ENCODE measurements around the gene LIN7C.

Gene LIN7C

GRCh38 chr11:27496461-27496860 lies 10.1 kb downstream of the LIN7C start:
- Mint-ChIP-seq H3K27me3 (ENCODE audit: low read depth) (no peaks in the 10 kb centered on the region), H3K9me3 (no peaks in the 10 kb centered on the region), H3K36me3 (ENCODE audit: low read depth) (peaks cover 33% of the 10 kb centered on the region), H3K27ac (no peak overlapping the region), H3K4me3 (no peak overlapping the region), H3K4me1 (ENCODE audit: low read depth) (peaks cover 6% of the 10 kb centered on the region)
- DNase-seq (ENCODE audit: low spot score), result no peak

GRCh38 chr11:27495710-27496300 lies 10.8 kb downstream of the LIN7C start:
- Mint-ChIP-seq H3K9me3 (no peaks in the 10 kb centered on the region), H3K4me3 (no peak overlapping the region), H3K4me1 (ENCODE audit: low read depth) (peaks cover 6% of the 10 kb centered on the region), H3K36me3 (ENCODE audit: low read depth) (peaks cover 34% of the 10 kb centered on the region), H3K27ac (no peak overlapping the region), H3K27me3 (ENCODE audit: low read depth) (no peaks in the 10 kb centered on the region)
- DNase-seq (ENCODE audit: low spot score), result no peak

- H3K9me3 Mint-ChIP-seq, result no peaks in the 10 kb centered on the region
- H3K27ac Mint-ChIP-seq, result no peak overlapping the region
- H3K27me3 Mint-ChIP-seq (ENCODE audit: low read depth), result no peaks in the 10 kb centered on the region
- no peak for DNase-seq (ENCODE audit: low spot score)
- no peak overlapping the region for H3K4me3 Mint-ChIP-seq
- H3K36me3 Mint-ChIP-seq (ENCODE audit: low read depth), result peaks cover 11% of the 10 kb centered on the region
- H3K4me1 Mint-ChIP-seq (ENCODE audit: low read depth), result no peaks in the 10 kb centered on the region
Measured at GRCh38 chr11:27489092-27489491, 17.5 kb downstream of the LIN7C start.

GRCh38 chr11:27487706-27488105 lies 18.9 kb downstream of the LIN7C start:
- Mint-ChIP-seq H3K9me3 (no peaks in the 10 kb centered on the region), H3K27ac (no peak overlapping the region), H3K27me3 (ENCODE audit: low read depth) (no peaks in the 10 kb centered on the region), H3K4me1 (ENCODE audit: low read depth) (no peaks in the 10 kb centered on the region), H3K4me3 (no peak overlapping the region), H3K36me3 (ENCODE audit: low read depth) (peaks cover 11% of the 10 kb centered on the region)
- no peak for DNase-seq (ENCODE audit: low spot score)

- Mint-ChIP-seq H3K4me3 (no peak overlapping the region), H3K9me3 (no peaks in the 10 kb centered on the region), H3K4me1 (ENCODE audit: low read depth) (no peaks in the 10 kb centered on the region), H3K27me3 (ENCODE audit: low read depth) (no peaks in the 10 kb centered on the region), H3K36me3 (ENCODE audit: low read depth) (peaks cover 2% of the 10 kb centered on the region), H3K27ac (no peak overlapping the region)
- no peak for DNase-seq (ENCODE audit: low spot score)
Measured at GRCh38 chr11:27485930-27486773, 20.4 kb downstream of the LIN7C start.

GRCh38 chr11:27482793-27483192 lies 23.8 kb downstream of the LIN7C start:
- no peaks in the 10 kb centered on the region for H3K36me3 Mint-ChIP-seq (ENCODE audit: low read depth)
- DNase-seq (ENCODE audit: low spot score), result no peak
- H3K4me1 Mint-ChIP-seq (ENCODE audit: low read depth), result no peaks in the 10 kb centered on the region
- H3K9me3 Mint-ChIP-seq, result no peaks in the 10 kb centered on the region
- no peak overlapping the region for H3K4me3 Mint-ChIP-seq
- H3K27me3 Mint-ChIP-seq (ENCODE audit: low read depth), result no peaks in the 10 kb centered on the region
- H3K27ac Mint-ChIP-seq, result no peak overlapping the region

- no peaks in the 10 kb centered on the region for H3K9me3 Mint-ChIP-seq
- H3K36me3 Mint-ChIP-seq (ENCODE audit: low read depth), result no peaks in the 10 kb centered on the region
- H3K4me1 Mint-ChIP-seq (ENCODE audit: low read depth), result no peaks in the 10 kb centered on the region
- no peaks in the 10 kb centered on the region for H3K27me3 Mint-ChIP-seq (ENCODE audit: low read depth)
- no peak overlapping the region for H3K4me3 Mint-ChIP-seq
- no peak for DNase-seq (ENCODE audit: low spot score)
- H3K27ac Mint-ChIP-seq, result no peak overlapping the region
Measured at GRCh38 chr11:27481992-27482391, 24.6 kb downstream of the LIN7C start.

GRCh38 chr11:27477831-27478230 lies 28.7 kb downstream of the LIN7C start:
- Mint-ChIP-seq H3K9me3 (no peaks in the 10 kb centered on the region), H3K4me1 (ENCODE audit: low read depth) (no peaks in the 10 kb centered on the region), H3K36me3 (ENCODE audit: low read depth) (no peaks in the 10 kb centered on the region), H3K27me3 (ENCODE audit: low read depth) (peaks cover 28% of the 10 kb centered on the region), H3K4me3 (no peak overlapping the region), H3K27ac (no peak overlapping the region)
- DNase-seq (ENCODE audit: low spot score), result no peak

GRCh38 chr11:27477243-27477642 lies 29.3 kb downstream of the LIN7C start:
- H3K27me3 Mint-ChIP-seq (ENCODE audit: low read depth), result peaks cover 32% of the 10 kb centered on the region

GRCh38 chr11:27475622-27476021 lies 30.9 kb downstream of the LIN7C start:
- no peak for DNase-seq (ENCODE audit: low spot score)
- H3K4me1 Mint-ChIP-seq (ENCODE audit: low read depth), result peaks cover 3% of the 10 kb centered on the region
- H3K4me3 Mint-ChIP-seq, result no peak overlapping the region
- no peaks in the 10 kb centered on the region for H3K9me3 Mint-ChIP-seq
- no peak overlapping the region for H3K27ac Mint-ChIP-seq
- H3K27me3 Mint-ChIP-seq (ENCODE audit: low read depth), result peaks cover 42% of the 10 kb centered on the region
- H3K36me3 Mint-ChIP-seq (ENCODE audit: low read depth), result peaks cover 1% of the 10 kb centered on the region

More at GRCh38 chr11:27477243-27477642, 29.3 kb downstream of the LIN7C start:
- peaks cover 1% of the 10 kb centered on the region for H3K36me3 Mint-ChIP-seq (ENCODE audit: low read depth)
- H3K4me1 Mint-ChIP-seq (ENCODE audit: low read depth), result peaks cover 3% of the 10 kb centered on the region
- no peak overlapping the region for H3K4me3 Mint-ChIP-seq
- no peaks in the 10 kb centered on the region for H3K9me3 Mint-ChIP-seq
- no peak for DNase-seq (ENCODE audit: low spot score)
- no peak overlapping the region for H3K27ac Mint-ChIP-seq

GRCh38 chr11:27473017-27473406 lies 33.6 kb downstream of the LIN7C start:
- Mint-ChIP-seq H3K9me3 (no peaks in the 10 kb centered on the region), H3K4me1 (ENCODE audit: low read depth) (peaks cover 3% of the 10 kb centered on the region), H3K36me3 (ENCODE audit: low read depth) (peaks cover 1% of the 10 kb centered on the region), H3K27me3 (ENCODE audit: low read depth) (peaks cover 64% of the 10 kb centered on the region), H3K4me3 (peak overlapping the region; percentile 77), H3K27ac (no peak overlapping the region)
- no peak for DNase-seq (ENCODE audit: low spot score)

GRCh38 chr11:27472398-27473016 lies 34.1 kb downstream of the LIN7C start, which contains the start of gene LGR4:
Gene LGR4, minus strand, starts transcription at chr11:27472790. Its CDS starts 488 bp downstream, at chr11:27472302.
- peak; percentile 32 for DNase-seq (ENCODE audit: low spot score)
- H3K27me3 Mint-ChIP-seq (ENCODE audit: low read depth), result peaks cover 68% of the 10 kb centered on the region
- peak within 1 kb of the TSS; percentile 77 for H3K4me3 Mint-ChIP-seq
- H3K9me3 Mint-ChIP-seq, result no peaks in the 10 kb centered on the region
- no peak within 1 kb of the TSS for H3K27ac Mint-ChIP-seq
- H3K36me3 Mint-ChIP-seq (ENCODE audit: low read depth), result peaks cover 1% of the 10 kb centered on the region
- H3K4me1 Mint-ChIP-seq (ENCODE audit: low read depth), result peaks cover 3% of the 10 kb centered on the region

- Mint-ChIP-seq H3K9me3 (no peaks in the 10 kb centered on the region), H3K4me3 (peak overlapping the region; percentile 61), H3K4me1 (ENCODE audit: low read depth) (peaks cover 3% of the 10 kb centered on the region), H3K36me3 (ENCODE audit: low read depth) (peaks cover 1% of the 10 kb centered on the region), H3K27me3 (ENCODE audit: low read depth) (peaks cover 68% of the 10 kb centered on the region), H3K27ac (no peak overlapping the region)
- no peak for DNase-seq (ENCODE audit: low spot score)
Measured at GRCh38 chr11:27471589-27472397, 34.8 kb downstream of the LIN7C start.
